ENCODE results near the gene SVIP. TPM values are rescaled to one million over a fixed set of nuclear protein-coding genes. Genes with fewer than 3 reads are reported as not detected.

SVIP gene
- polyA plus RNA-seq, 1 of the 3 experiments (the other 2 are of a cell fraction) = 6.0 TPM

GRCh38 chr11:22787551-22788162, 41.9 kb downstream of the SVIP start (continued):
- TF ChIP-seq ZBTB33 (IDR thresholded peaks at IDR 0.05; ENCODE audit: borderline replicate concordance, low read depth) (no peak), REST (IDR thresholded peaks at IDR 0.05; ENCODE audit: low read depth, low read length) (no peak), EP300 (IDR thresholded peaks at IDR 0.05; ENCODE audit: borderline replicate concordance in 1 of 2, low read depth in 1 of 2, low read length in 1 of 2) (no peak), GATA2 (CRISPR knock-in tag; IDR thresholded peaks at IDR 0.05) (no peak), NRF1 (IDR thresholded peaks at IDR 0.05; ENCODE audit: low read depth, low read length) (no peak), USF2 (IDR thresholded peaks at IDR 0.05; ENCODE audit: borderline replicate concordance, low read depth, low read length) (no peak), NFIC (IDR thresholded peaks at IDR 0.05; ENCODE audit: borderline replicate concordance) (no peak), EZH2phosphoT487 (IDR thresholded peaks at IDR 0.05; ENCODE audit: borderline replicate concordance, low read depth) (no peak), RFX5 (IDR thresholded peaks at IDR 0.05; ENCODE audit: low read length) (peak; percentile 32; the same call in 1 of the 2 replicates)

- H2AFZ ChIP-seq (ENCODE audit: low read depth) = no peak overlapping the region
- H3K4me1 ChIP-seq (ENCODE audit: control insufficient read depth in 1 of 2, insufficient read depth in 2 of 2, low read depth in 1 of 2, low read length in 1 of 2) = peaks cover 0 to 12% of the 10 kb centered on the region in 2 experiments; a peak in 2 of 4 replicates
- H4K20me1 ChIP-seq (ENCODE audit: insufficient read depth) = no peaks in the 10 kb centered on the region
- H3K4me2 ChIP-seq = no peak overlapping the region
- no peak overlapping the region for H3K4me3 ChIP-seq (ENCODE audit: low read depth in 2 of 2, low read length in 1 of 2)
- ChIA-PET POLR2A (no interaction called here), CTCF (interaction anchor here (0.5 to 2.8 kb wide), 47 partner anchors 10 to 1792 kb away, joined by 3 to 45 read pairs (median 6); partner anchors contain the start of gene SVIP)
- H3K9ac ChIP-seq = no peak overlapping the region
- no peaks in the 10 kb centered on the region for H3K9me3 ChIP-seq
- no peak for DNase-seq
- no peaks in the 10 kb centered on the region for H3K9me2 ChIP-seq
- H3K27me3 ChIP-seq (ENCODE audit: insufficient read depth) = no peaks in the 10 kb centered on the region
- H3K27ac ChIP-seq (ENCODE audit: low read depth in 2 of 2, low read length in 1 of 2) = no peak overlapping the region
- 68% methylated on average over 2 of the region's 2 CpGs for WGBS (ENCODE audit: low lambda C conversion rate)
- no peaks in the 10 kb centered on the region for H3K36me3 ChIP-seq (replicated peaks in 1 of 2; ENCODE audit: control insufficient read depth in 1 of 2, insufficient read depth in 2 of 2, low read length in 1 of 2)
- H3F3A ChIP-seq (replicated peaks; ENCODE audit: insufficient read depth) = peaks cover 5% of the 10 kb centered on the region
- H3K79me2 ChIP-seq (ENCODE audit: insufficient read depth) = no peaks in the 10 kb centered on the region
- TF ChIP-seq PBX3 (IDR thresholded peaks at IDR 0.05) = no peak
- no peak for TF ChIP-seq FOXM1 (IDR thresholded peaks at IDR 0.05; ENCODE audit: low read depth)
- no peak for TF ChIP-seq YY1 (IDR thresholded peaks at IDR 0.05; ENCODE audit: low read depth)
- no peak for TF ChIP-seq REST (IDR thresholded peaks at IDR 0.05; ENCODE audit: low read depth, low read length)
- no peak for TF ChIP-seq JUND (IDR thresholded peaks at IDR 0.05)
- TF ChIP-seq RCOR1 (IDR thresholded peaks at IDR 0.05; ENCODE audit: low read length) = no peak
- no peak for TF ChIP-seq GATA2 (CRISPR knock-in tag; IDR thresholded peaks at IDR 0.05)
- no peak for TF ChIP-seq USF1 (IDR thresholded peaks at IDR 0.05; ENCODE audit: borderline replicate concordance, low read depth)
- TF ChIP-seq IRF3 (IDR thresholded peaks at IDR 0.05; ENCODE audit: low read depth, low read length) = no peak
Measured at GRCh38 chr11:22787055-22787454, 42.5 kb downstream of the SVIP start.

All from SK-N-SH (cell line).